ENCODE data around the gene STX18.

- no peak for TF ChIP-seq CTCF (IDR thresholded peaks at IDR 0.05 in 4 of 5, conservative IDR thresholded peaks at IDR 0.05 in 1 of 5)
- TF ChIP-seq POLR2A (IDR thresholded peaks at IDR 0.05) = no peak
These were observed 85.5 kb downstream of the STX18 start for GRCh38 chr4:4456351-4456750.
